NCI-H446 treated with DMSO at 0.1 percent for 48 hours (cell line): ENCODE measurements around the gene OR1K1.
"Not testable (repeated sequence)": the region's sequence is repeated elsewhere in the genome, so short reads cannot be mapped to it uniquely, and the experiment has no call there.

ENCODE experiments used
- DNase-seq: peaks from one replicate; lab custom pipeline; 2025; lab: John Stamatoyannopoulos, UW

OR1K1 gene

DNA sequence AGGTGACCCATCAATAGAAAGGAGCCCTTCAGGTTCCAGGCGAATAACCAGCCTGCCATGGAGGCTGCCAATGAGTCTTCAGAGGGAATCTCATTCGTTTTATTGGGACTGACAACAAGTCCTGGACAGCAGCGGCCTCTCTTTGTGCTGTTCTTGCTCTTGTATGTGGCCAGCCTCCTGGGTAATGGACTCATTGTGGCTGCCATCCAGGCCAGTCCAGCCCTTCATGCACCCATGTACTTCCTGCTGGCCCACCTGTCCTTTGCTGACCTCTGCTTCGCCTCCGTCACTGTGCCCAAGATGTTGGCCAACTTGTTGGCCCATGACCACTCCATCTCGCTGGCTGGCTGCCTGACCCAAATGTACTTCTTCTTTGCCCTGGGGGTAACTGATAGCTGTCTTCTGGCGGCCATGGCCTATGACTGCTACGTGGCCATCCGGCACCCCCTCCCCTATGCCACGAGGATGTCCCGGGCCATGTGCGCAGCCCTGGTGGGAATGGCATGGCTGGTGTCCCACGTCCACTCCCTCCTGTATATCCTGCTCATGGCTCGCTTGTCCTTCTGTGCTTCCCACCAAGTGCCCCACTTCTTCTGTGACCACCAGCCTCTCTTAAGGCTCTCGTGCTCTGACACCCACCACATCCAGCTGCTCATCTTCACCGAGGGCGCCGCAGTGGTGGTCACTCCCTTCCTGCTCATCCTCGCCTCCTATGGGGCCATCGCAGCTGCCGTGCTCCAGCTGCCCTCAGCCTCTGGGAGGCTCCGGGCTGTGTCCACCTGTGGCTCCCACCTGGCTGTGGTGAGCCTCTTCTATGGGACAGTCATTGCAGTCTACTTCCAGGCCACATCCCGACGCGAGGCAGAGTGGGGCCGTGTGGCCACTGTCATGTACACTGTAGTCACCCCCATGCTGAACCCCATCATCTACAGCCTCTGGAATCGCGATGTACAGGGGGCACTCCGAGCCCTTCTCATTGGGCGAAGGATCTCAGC is at the start of gene OR1K1:
Gene OR1K1 (plus strand): TSS at position 58 of the 995 bp plus-strand sequence. CDS start 0 bp downstream, at position 58.
- no peak for DNase-seq

- DNase-seq, result no peak
Measured at GRCh38 chr9:122754825-122755224, 45.1 kb upstream of the OR1K1 start.

DNA sequence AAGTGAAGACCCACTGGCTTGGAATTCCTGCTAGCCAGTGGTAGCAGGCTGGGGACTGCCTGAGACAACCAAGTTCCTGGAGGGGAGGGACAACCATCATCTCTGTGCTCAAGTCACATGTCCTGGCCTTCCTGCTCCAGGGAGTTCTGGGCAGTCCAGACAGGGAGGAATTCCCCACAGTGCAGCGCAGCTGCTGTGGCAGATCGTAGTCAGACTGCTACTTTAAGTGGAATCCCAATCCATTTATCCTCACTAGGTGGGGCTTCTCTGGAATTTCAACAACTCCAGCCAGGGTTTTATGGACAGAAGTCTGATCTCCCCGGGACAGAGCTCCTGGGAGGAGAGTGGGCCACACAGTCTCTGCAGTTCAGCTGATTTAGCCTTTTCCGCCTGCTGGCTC is 32.1 kb upstream of the OR1K1 start:
- DNase-seq, result no peak

DNA sequence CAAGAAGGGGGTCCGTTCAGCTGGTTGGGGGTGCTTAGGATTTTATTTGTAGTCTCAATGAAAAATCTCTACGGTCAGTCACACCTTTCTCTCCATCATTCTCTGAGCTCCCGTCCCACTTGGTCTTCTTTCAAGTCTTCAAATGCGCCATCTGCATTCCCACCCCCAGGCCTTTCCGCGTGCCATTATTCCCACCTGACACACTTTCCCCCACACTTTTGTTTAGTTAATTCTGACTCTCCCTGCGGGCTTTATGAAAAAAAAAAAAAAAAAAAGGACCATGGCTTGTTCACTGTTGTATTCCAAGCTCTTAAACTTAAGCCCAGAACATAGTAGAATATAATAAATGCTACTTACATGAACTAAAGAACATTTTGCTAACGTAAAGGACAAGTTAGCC is 22.9 kb upstream of the OR1K1 start:
- DNase-seq, result no peak

DNA sequence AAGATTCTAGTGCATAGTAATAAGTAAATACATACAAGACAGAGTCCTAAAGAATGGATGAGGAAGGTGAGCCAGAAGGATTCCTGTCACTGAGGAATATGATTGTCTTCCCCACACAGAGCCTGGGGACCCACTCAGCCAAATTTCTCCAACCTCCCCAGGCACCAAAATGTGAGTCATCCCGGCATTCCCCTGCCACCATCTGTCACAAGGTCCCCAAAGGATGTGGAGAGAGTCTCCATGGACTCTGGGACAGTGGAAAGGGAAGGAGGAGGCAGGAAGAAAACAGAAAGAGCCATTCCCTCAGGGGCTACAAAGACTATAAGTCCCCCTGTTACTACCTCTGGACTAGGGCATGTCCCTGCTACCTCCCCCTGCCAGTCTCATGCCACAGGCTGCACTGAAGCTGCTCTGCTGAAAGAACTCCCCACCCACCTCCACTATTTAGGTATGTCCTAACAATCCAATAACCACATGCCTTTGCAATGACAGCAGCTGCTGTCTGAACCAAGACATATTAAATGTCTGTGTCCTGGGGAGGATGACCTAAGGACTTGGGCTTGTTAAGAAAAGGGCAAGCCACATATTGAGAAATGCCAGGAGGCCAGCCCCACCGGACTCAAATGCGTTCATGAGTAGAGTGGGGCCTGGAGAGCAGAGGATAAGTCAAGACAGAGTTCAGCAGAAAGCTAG is 21.8 kb upstream of the OR1K1 start:
- no peak for DNase-seq

- DNase-seq, result no peak
Measured at GRCh38 chr9:122779181-122779580, 20.7 kb upstream of the OR1K1 start.

- no peak for DNase-seq
Measured at GRCh38 chr9:122780026-122780425, 19.9 kb upstream of the OR1K1 start.

DNA sequence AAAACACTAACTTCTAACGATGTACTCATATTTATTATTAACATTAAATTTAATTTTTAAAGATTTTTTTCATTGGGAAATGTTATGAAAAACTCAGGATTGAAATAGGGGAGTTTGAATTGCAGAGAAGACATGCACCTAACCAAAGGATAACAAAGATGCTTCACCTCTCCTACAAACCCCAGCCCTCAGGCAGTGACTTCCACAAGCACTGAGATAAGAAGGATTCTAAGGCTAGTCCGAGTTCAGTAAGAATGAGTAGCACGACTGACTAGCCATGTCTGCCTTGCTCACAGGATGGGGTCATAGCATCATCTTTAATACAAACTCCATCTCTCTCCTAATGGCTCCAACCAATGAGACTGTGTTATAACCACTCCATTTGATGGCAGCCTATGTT is 18.3 kb upstream of the OR1K1 start:
- no peak for DNase-seq

DNA sequence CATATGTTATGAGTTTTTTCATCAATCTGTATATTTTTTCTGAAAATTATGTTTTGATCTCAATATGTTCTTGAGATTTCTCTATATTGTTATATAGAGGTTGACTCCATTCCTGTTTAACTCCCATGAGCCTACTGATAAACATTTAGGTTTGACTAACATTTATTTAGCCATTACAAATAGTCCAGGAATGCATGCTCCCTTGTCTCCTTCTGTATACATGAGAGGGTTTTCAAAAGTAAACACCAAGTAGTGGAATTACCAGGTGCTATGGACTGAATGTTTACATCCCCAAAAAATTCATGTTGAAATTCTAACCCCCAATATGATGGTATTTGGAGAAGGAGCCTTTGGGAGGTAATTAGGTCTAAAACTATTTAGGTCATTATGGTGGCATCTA is 14.7 kb upstream of the OR1K1 start:
- no peak for DNase-seq

DNA sequence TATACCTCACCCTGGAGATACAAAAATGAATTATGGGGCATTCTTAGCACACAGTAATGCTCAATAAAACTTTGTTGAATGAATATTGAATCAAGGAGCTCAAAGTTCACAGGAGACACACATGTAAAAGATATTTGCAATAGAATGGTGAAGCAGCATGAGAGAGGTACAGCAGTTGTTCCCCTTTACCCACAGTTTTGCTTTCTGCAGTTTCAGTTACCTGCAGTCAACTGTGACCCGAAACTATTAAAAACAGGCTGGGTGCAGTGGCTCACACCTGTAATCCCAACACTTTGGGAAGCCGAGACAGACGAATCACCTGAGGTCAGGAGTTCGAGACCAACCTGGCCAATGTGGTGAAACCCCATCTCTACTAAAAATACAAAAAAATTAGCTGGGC is 13.6 kb upstream of the OR1K1 start:
- no peak for DNase-seq

GRCh38 chr9:122788831-122789230 is 11.1 kb upstream of the OR1K1 start, which contains the start of gene OR5C1:
Gene OR5C1 (plus strand): TSS chr9:122788933. CDS start chr9:122788933, 0 bp downstream.
- DNase-seq, result no peak

- no peak for DNase-seq
Measured at GRCh38 chr9:122789256-122790046, 10.5 kb upstream of the OR1K1 start.

GRCh38 chr9:122791872-122792669 is 7.9 kb upstream of the OR1K1 start:
- no peak for DNase-seq

- DNase-seq, result no peak
Measured at GRCh38 chr9:122797316-122798063, 2.4 kb upstream of the OR1K1 start.

DNA sequence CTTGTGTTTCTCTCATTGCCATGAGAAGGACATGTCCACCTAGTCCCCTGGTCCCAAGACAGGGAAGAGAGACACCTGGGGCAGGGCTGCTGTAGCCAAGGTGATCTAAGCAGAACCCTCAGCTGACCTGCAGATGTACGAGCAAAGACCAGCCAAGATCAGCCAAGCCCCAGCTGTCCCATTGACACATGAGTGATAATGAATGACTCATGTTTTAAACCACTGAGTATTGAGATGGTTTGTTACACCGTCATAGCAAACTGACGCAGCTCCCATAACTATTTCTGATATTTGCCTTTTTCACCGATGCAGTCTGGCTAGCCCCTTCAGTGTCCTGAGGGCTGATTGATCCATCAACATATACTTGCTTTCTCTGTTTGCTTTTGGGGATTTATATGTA is 6.7 kb downstream of the OR1K1 start:
- no peak for DNase-seq

GRCh38 chr9:122807271-122807900 is 7.5 kb downstream of the OR1K1 start:
- no peak for DNase-seq

GRCh38 chr9:122808141-122808540 is 8.2 kb downstream of the OR1K1 start:
- DNase-seq, result no peak

DNA sequence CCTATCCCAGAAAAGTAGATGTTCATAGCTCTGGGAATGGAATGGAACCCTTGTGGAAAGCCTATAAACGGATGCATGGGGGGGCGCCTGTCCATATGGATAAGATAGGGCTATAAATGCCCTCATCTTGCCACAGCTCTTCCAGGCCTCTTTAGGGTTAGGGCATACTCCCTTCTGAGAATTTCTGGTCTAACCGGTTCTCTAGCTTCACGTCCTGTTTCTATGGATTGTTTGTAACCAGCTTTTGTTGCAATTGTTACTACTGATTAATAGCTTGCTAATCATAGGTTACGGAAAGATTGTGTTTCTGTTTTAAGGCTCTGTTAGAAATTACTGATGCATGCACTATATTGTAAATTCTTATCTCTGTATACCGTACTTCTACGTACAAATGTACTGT is 9.3 kb downstream of the OR1K1 start:
- DNase-seq, result not testable (repeated sequence)

GRCh38 chr9:122810306-122810946 is 10.5 kb downstream of the OR1K1 start:
- no peak for DNase-seq

GRCh38 chr9:122812736-122813135 is 12.8 kb downstream of the OR1K1 start:
- DNase-seq, result no peak
